Muscle layer of colon (tissue), 2 donors: Measurements from ENCODE around the gene HIP1R.

Experiments
- H3K27ac ChIP-seq: one replicate; pipeline ENCODE4 v1.7.0; 2013; ENCODE audit warnings: low read depth, mild to moderate bottlenecking, low read length, moderate library complexity
- H3K27me3 ChIP-seq, 2 donors: one replicate each; pipeline ENCODE4 v1.7.0; 2013; ENCODE audit warnings: low read length in 2 of 2, mild to moderate bottlenecking in 2 of 2; ENCODE audit not compliant: insufficient read depth in 2 of 2, control insufficient read depth in 1 of 2
- H3K36me3 ChIP-seq: one replicate; pipeline ENCODE4 v1.7.0; 2013; ENCODE audit warnings: mild to moderate bottlenecking, low read length; ENCODE audit not compliant: insufficient read depth
- H3K4me1 ChIP-seq: one replicate; pipeline ENCODE4 v1.7.0; 2013; ENCODE audit warnings: mild to moderate bottlenecking, low read length; ENCODE audit not compliant: insufficient read depth
- H3K4me3 ChIP-seq, 2 donors: one replicate each; pipeline ENCODE4 v1.7.0; 2013; ENCODE audit warnings: low read length in 2 of 2, low read depth in 1 of 2, mild to moderate bottlenecking in 1 of 2, moderate library complexity in 1 of 2
- H3K9ac ChIP-seq: one replicate; pipeline ENCODE4 v1.7.0; 2013; ENCODE audit warnings: low read length
- H3K9me3 ChIP-seq: one replicate; pipeline ENCODE4 v1.7.0; 2013; ENCODE audit warnings: mild to moderate bottlenecking, low read length
- donor health status: abdominal sarcoma.
- donor health status: Adenocarcinoma of cecum.

The HIP1R gene

GRCh38 chr12:122850695-122851350, 15.6 kb downstream of the HIP1R start:
- Histone ChIP-seq H3K9ac (no peak overlapping the region), H3K36me3 (no peaks in the 10 kb centered on the region), H3K4me1 (peaks cover 6% of the 10 kb centered on the region), H3K27ac (no peak overlapping the region), H3K9me3 (no peaks in the 10 kb centered on the region), H3K4me3 (no peak overlapping the region), H3K27me3 (no peaks in the 10 kb centered on the region)

GRCh38 chr12:122851820-122852219, 16.6 kb downstream of the HIP1R start:
- H3K27ac ChIP-seq, result no peak overlapping the region
- H3K36me3 ChIP-seq, result no peaks in the 10 kb centered on the region

GRCh38 chr12:122852336-122853275, 17.3 kb downstream of the HIP1R start:
- H3K4me3 ChIP-seq, result no peak overlapping the region
- H3K9ac ChIP-seq, result no peak overlapping the region
- no peaks in the 10 kb centered on the region for H3K27me3 ChIP-seq
- H3K36me3 ChIP-seq, result no peaks in the 10 kb centered on the region
- peaks cover 6% of the 10 kb centered on the region for H3K4me1 ChIP-seq
- H3K27ac ChIP-seq, result no peak overlapping the region
- H3K9me3 ChIP-seq, result no peaks in the 10 kb centered on the region

More at GRCh38 chr12:122851820-122852219, 16.6 kb downstream of the HIP1R start:
- Histone ChIP-seq H3K27me3 (no peaks in the 10 kb centered on the region), H3K4me1 (peaks cover 6% of the 10 kb centered on the region), H3K9ac (no peak overlapping the region), H3K9me3 (no peaks in the 10 kb centered on the region), H3K4me3 (no peak overlapping the region)

- peaks cover 6% of the 10 kb centered on the region for H3K4me1 ChIP-seq
- no peaks in the 10 kb centered on the region for H3K36me3 ChIP-seq
- no peak overlapping the region for H3K27ac ChIP-seq
- H3K9ac ChIP-seq, result no peak overlapping the region
- no peak overlapping the region for H3K4me3 ChIP-seq
- H3K27me3 ChIP-seq, result no peaks in the 10 kb centered on the region
- no peaks in the 10 kb centered on the region for H3K9me3 ChIP-seq
These were observed 18.5 kb downstream of the HIP1R start for GRCh38 chr12:122853582-122854245.

- Histone ChIP-seq H3K4me3 (no peak overlapping the region), H3K27ac (no peak overlapping the region), H3K27me3 (no peaks in the 10 kb centered on the region), H3K36me3 (no peaks in the 10 kb centered on the region), H3K4me1 (peaks cover 6% of the 10 kb centered on the region), H3K9me3 (no peaks in the 10 kb centered on the region), H3K9ac (no peak overlapping the region)
These were observed 19.3 kb downstream of the HIP1R start for GRCh38 chr12:122854554-122854953.

GRCh38 chr12:122855071-122855829, 20.0 kb downstream of the HIP1R start:
- H3K36me3 ChIP-seq, result no peaks in the 10 kb centered on the region
- no peak overlapping the region for H3K27ac ChIP-seq
- no peak overlapping the region for H3K4me3 ChIP-seq
- no peak overlapping the region for H3K9ac ChIP-seq
- peaks cover 6% of the 10 kb centered on the region for H3K4me1 ChIP-seq
- H3K9me3 ChIP-seq, result no peaks in the 10 kb centered on the region
- no peaks in the 10 kb centered on the region for H3K27me3 ChIP-seq

GRCh38 chr12:122855928-122856831, 20.9 kb downstream of the HIP1R start:
- H3K9ac ChIP-seq, result no peak overlapping the region
- no peak overlapping the region for H3K27ac ChIP-seq
- H3K9me3 ChIP-seq, result no peaks in the 10 kb centered on the region
- H3K4me1 ChIP-seq, result peaks cover 6% of the 10 kb centered on the region
- H3K36me3 ChIP-seq, result no peaks in the 10 kb centered on the region
- H3K4me3 ChIP-seq, result no peak overlapping the region
- no peaks in the 10 kb centered on the region for H3K27me3 ChIP-seq

GRCh38 chr12:122856999-122857671, 21.9 kb downstream of the HIP1R start:
- Histone ChIP-seq H3K9ac (no peak overlapping the region), H3K36me3 (no peaks in the 10 kb centered on the region), H3K4me1 (peaks cover 6% of the 10 kb centered on the region), H3K27me3 (no peaks in the 10 kb centered on the region), H3K27ac (no peak overlapping the region), H3K9me3 (no peaks in the 10 kb centered on the region), H3K4me3 (no peak overlapping the region)

- Histone ChIP-seq H3K4me1 (no peaks in the 10 kb centered on the region), H3K9me3 (no peaks in the 10 kb centered on the region), H3K4me3 (no peak overlapping the region), H3K27ac (no peak overlapping the region), H3K9ac (no peak overlapping the region), H3K36me3 (no peaks in the 10 kb centered on the region), H3K27me3 (no peaks in the 10 kb centered on the region)
These were observed 22.9 kb downstream of the HIP1R start for GRCh38 chr12:122858171-122858570.
